ENCODE results near the gene MLLT3.
A peak's percentile ranks its signal among the peaks of the same experiment; 100 is the strongest.

The MLLT3 gene

GRCh38 chr9:20361229-20361628 is 261.1 kb downstream of the MLLT3 start:
- Histone ChIP-seq H4K20me1 (ENCODE audit: insufficient read depth, low read length) (no peaks in the 10 kb centered on the region), H3K79me2 (ENCODE audit: low read length) (no peaks in the 10 kb centered on the region), H3K27me3 (ENCODE audit: low read depth, low read length) (no peaks in the 10 kb centered on the region), H3K4me1 (ENCODE audit: low read length) (peaks cover 12% of the 10 kb centered on the region), H3K9me3 (ENCODE audit: insufficient read depth, low read length) (no peaks in the 10 kb centered on the region), H2AFZ (ENCODE audit: low read depth, low read length) (no peak overlapping the region), H3K27ac (ENCODE audit: low read length) (no peak overlapping the region), H3K4me2 (ENCODE audit: low read length) (no peak overlapping the region), H3K4me3 (ENCODE audit: low read length) (no peak overlapping the region), H3K9ac (ENCODE audit: low read length) (no peak overlapping the region), H3K36me3 (replicated peaks; ENCODE audit: low read depth, low read length) (no peaks in the 10 kb centered on the region)
- TF ChIP-seq, protein P1, sequence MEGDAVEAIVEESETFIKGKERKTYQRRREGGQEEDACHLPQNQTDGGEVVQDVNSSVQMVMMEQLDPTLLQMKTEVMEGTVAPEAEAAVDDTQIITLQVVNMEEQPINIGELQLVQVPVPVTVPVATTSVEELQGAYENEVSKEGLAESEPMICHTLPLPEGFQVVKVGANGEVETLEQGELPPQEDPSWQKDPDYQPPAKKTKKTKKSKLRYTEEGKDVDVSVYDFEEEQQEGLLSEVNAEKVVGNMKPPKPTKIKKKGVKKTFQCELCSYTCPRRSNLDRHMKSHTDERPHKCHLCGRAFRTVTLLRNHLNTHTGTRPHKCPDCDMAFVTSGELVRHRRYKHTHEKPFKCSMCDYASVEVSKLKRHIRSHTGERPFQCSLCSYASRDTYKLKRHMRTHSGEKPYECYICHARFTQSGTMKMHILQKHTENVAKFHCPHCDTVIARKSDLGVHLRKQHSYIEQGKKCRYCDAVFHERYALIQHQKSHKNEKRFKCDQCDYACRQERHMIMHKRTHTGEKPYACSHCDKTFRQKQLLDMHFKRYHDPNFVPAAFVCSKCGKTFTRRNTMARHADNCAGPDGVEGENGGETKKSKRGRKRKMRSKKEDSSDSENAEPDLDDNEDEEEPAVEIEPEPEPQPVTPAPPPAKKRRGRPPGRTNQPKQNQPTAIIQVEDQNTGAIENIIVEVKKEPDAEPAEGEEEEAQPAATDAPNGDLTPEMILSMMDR (IDR thresholded peaks at IDR 0.05; ENCODE audit: low read depth, low read length): no peak
- no peak for TF ChIP-seq EZH2phosphoT487 (IDR thresholded peaks at IDR 0.05; ENCODE audit: low read depth)

- no peaks in the 10 kb centered on the region for H3K9me3 ChIP-seq (ENCODE audit: insufficient read depth, low read length)
- H3K27ac ChIP-seq (ENCODE audit: low read length): no peak overlapping the region
- no peaks in the 10 kb centered on the region for H3K27me3 ChIP-seq (ENCODE audit: low read depth, low read length)
- no peaks in the 10 kb centered on the region for H4K20me1 ChIP-seq (ENCODE audit: insufficient read depth, low read length)
- H3K4me1 ChIP-seq (ENCODE audit: low read length): peaks cover 35% of the 10 kb centered on the region
- H3K4me2 ChIP-seq (ENCODE audit: low read length): no peak overlapping the region
- TF ChIP-seq, protein P1 (IDR thresholded peaks at IDR 0.05; ENCODE audit: low read depth, low read length): no peak
- TF ChIP-seq EZH2phosphoT487 (IDR thresholded peaks at IDR 0.05; ENCODE audit: low read depth): no peak
- H2AFZ ChIP-seq (ENCODE audit: low read depth, low read length): no peak overlapping the region
- H3K79me2 ChIP-seq (ENCODE audit: low read length): no peaks in the 10 kb centered on the region
- no peaks in the 10 kb centered on the region for H3K36me3 ChIP-seq (replicated peaks; ENCODE audit: low read depth, low read length)
- no peak overlapping the region for H3K9ac ChIP-seq (ENCODE audit: low read length)
- no peak overlapping the region for H3K4me3 ChIP-seq (ENCODE audit: low read length)
These were observed 264.1 kb downstream of the MLLT3 start for GRCh38 chr9:20358207-20358606.

- Histone ChIP-seq H3K9ac (ENCODE audit: low read length) (no peak overlapping the region), H3K4me3 (ENCODE audit: low read length) (no peak overlapping the region), H2AFZ (ENCODE audit: low read depth, low read length) (no peak overlapping the region), H3K4me1 (ENCODE audit: low read length) (peaks cover 36% of the 10 kb centered on the region), H3K9me3 (ENCODE audit: insufficient read depth, low read length) (no peaks in the 10 kb centered on the region), H3K79me2 (ENCODE audit: low read length) (no peaks in the 10 kb centered on the region), H3K36me3 (replicated peaks; ENCODE audit: low read depth, low read length) (no peaks in the 10 kb centered on the region), H4K20me1 (ENCODE audit: insufficient read depth, low read length) (no peaks in the 10 kb centered on the region), H3K27me3 (ENCODE audit: low read depth, low read length) (no peaks in the 10 kb centered on the region), H3K4me2 (ENCODE audit: low read length) (no peak overlapping the region), H3K27ac (ENCODE audit: low read length) (no peak overlapping the region)
- no peak for TF ChIP-seq EZH2phosphoT487 (IDR thresholded peaks at IDR 0.05; ENCODE audit: low read depth)
These were observed 265.3 kb downstream of the MLLT3 start for GRCh38 chr9:20357037-20357432.

GRCh38 chr9:20356403-20357036 is 265.8 kb downstream of the MLLT3 start:
- Histone ChIP-seq H3K27me3 (ENCODE audit: low read depth, low read length) (no peaks in the 10 kb centered on the region), H2AFZ (ENCODE audit: low read depth, low read length) (no peak overlapping the region), H3K9me3 (ENCODE audit: insufficient read depth, low read length) (no peaks in the 10 kb centered on the region), H3K4me2 (ENCODE audit: low read length) (no peak overlapping the region), H3K79me2 (ENCODE audit: low read length) (no peaks in the 10 kb centered on the region), H3K27ac (ENCODE audit: low read length) (no peak overlapping the region), H3K36me3 (replicated peaks; ENCODE audit: low read depth, low read length) (no peaks in the 10 kb centered on the region), H3K4me1 (ENCODE audit: low read length) (peaks cover 30% of the 10 kb centered on the region), H3K9ac (ENCODE audit: low read length) (no peak overlapping the region), H4K20me1 (ENCODE audit: insufficient read depth, low read length) (no peaks in the 10 kb centered on the region), H3K4me3 (ENCODE audit: low read length) (no peak overlapping the region)
- no peak for TF ChIP-seq EZH2phosphoT487 (IDR thresholded peaks at IDR 0.05; ENCODE audit: low read depth)
- TF ChIP-seq, protein P1 (IDR thresholded peaks at IDR 0.05; ENCODE audit: low read depth, low read length): peak; percentile 84

All from OCI-LY3 (cell line).